Measurements from ENCODE around the gene ETF1. TPM values are rescaled to one million over a fixed set of nuclear protein-coding genes. Genes with fewer than 3 reads are reported as not detected.

The ETF1 gene
- total and polyA plus RNA-seq, 2 donors (not counting 1 experiment from before 2014, with no cell fraction given): 10.2 to 50.5 TPM

GRCh38 chr5:138465261-138466124, 77.5 kb downstream of the ETF1 start, which contains the start of gene EGR1:
TSS of gene EGR1 (plus strand) at chr5:138465479. CDS start at chr5:138465762, 283 bp downstream.
- peaks cover 25% of the 10 kb centered on the region for H4K20me1 ChIP-seq (ENCODE audit: control insufficient read depth, insufficient read depth, low read length, poor library complexity, severe bottlenecking)
- peak within 1 kb of the TSS; percentile 87 for H2AFZ ChIP-seq (ENCODE audit: insufficient read depth, low read depth, low read length, poor library complexity, severe bottlenecking)
- peak within 1 kb of the TSS; percentile 100 for H3K4me2 ChIP-seq (replicated peaks; ENCODE audit: low read depth, low read length, poor library complexity, severe bottlenecking)
- no peaks in the 10 kb centered on the region for H3K9me3 ChIP-seq (ENCODE audit: control extremely low read depth in 1 of 3, control insufficient read depth in 2 of 3, insufficient read depth in 1 of 3, low read length in 2 of 3)
- Mint-ChIP-seq H3K4me3 (peak within 1 kb of the TSS; percentile 94), H3K4me1 (peaks cover 40% of the 10 kb centered on the region), H3K27me3 (no peaks in the 10 kb centered on the region), H3K9me3 (ENCODE audit: insufficient read depth) (no peaks in the 10 kb centered on the region), H3K27ac (peak within 1 kb of the TSS; percentile 81)
- H3K9ac ChIP-seq (ENCODE audit: low read length): peak within 1 kb of the TSS; percentile 91
- H3K27me3 ChIP-seq (replicated peaks in 1 of 4; ENCODE audit: control extremely low read depth in 1 of 4, control insufficient read depth in 3 of 4, insufficient read depth in 4 of 4, low read length in 3 of 4): no peaks in the 10 kb centered on the region
- peak within 1 kb of the TSS; percentile 89 to 98 for H3K27ac ChIP-seq (ENCODE audit: low read length in 2 of 2)
- H3K36me3 ChIP-seq (replicated peaks in 1 of 2; ENCODE audit: control extremely low read depth in 1 of 2, control insufficient read depth in 1 of 2, extremely low read depth in 1 of 2, insufficient read depth in 2 of 2, low read length in 1 of 2): peaks cover 0 to 2% of the 10 kb centered on the region in 2 experiments
- intact Hi-C loops (cut with micrococcal nuclease): loop anchor here (1.0 to 10.0 kb wide), 6 partner anchors 27 to 939 kb away; partner anchors contain the start of genes CDC23, ETF1, HSPA9 and REEP2
- peaks cover 3% of the 10 kb centered on the region for H3K79me2 ChIP-seq (ENCODE audit: control insufficient read depth, insufficient read depth, low read length)
- CTCF ChIA-PET: interaction anchor here (1.1 to 9.3 kb wide), 6 partner anchors 10 to 38 kb away, joined by 4 to 65 read pairs (median 6); no protein-coding TSS in a partner anchor
- under 1% methylated on average over 85 of the region's 85 CpGs for WGBS (ENCODE audit: insufficient coverage)
- POLR2A ChIA-PET: interaction anchor here (1.0 to 1.9 kb wide), 4 partner anchors 25 to 112 kb away, joined by 5 to 7 read pairs (median 6); partner anchors contain the start of genes ETF1, HSPA9 and KDM3B
- ATAC-seq (ENCODE audit: low read depth) (peak; percentile 55), DNase-seq (peak; percentile 98)
- peak within 1 kb of the TSS; percentile 57 to 98 (median 67) for H3K4me3 ChIP-seq (ENCODE audit: control extremely low read depth in 1 of 5, extremely low read depth in 1 of 5, insufficient read depth in 1 of 5, low read depth in 2 of 5, low read length in 4 of 5)
- TF ChIP-seq EZH2 (IDR thresholded peaks at IDR 0.05; ENCODE audit: borderline replicate concordance, insufficient read depth, low read depth, low read length, poor library complexity, severe bottlenecking) (no peak), CTCF (IDR thresholded peaks at IDR 0.05) (peak; percentile 43)
- peaks cover 16 to 29% of the 10 kb centered on the region in 2 donors for H3K4me1 ChIP-seq (ENCODE audit: control insufficient read depth in 2 of 2, insufficient read depth in 2 of 2, low read length in 2 of 2)

Data from B cell (primary cell).